Measurements from ENCODE around the gene CDHR5. TPM values are rescaled to one million over a fixed set of nuclear protein-coding genes. Genes with fewer than 3 reads are reported as not detected.

Gene CDHR5
- polyA plus RNA-seq, 1 of the 3 experiments (the other 2 are of a cell fraction): not detected

DNA sequence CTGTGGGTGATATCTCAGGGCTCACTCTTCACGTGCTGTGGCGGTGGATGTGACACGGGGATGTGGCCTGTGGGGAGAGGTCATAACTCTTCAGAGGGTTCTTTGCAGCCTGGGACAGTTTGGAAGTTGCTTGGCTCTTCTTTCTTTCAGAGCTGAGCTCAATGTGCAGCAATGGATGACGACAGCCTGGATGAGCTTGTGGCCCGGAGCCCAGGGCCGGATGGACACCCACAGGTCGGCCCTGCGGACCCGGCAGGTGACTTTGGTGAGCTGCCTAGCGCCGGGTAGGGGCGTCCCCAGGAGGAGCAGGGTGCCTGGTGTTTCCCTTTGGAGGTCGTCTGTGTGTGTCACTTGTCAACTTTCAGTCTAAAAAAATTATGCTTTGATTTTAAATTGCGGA, 43.4 kb downstream of the CDHR5 start (continued):
- TF ChIP-seq POLR2AphosphoS5 (IDR thresholded peaks at IDR 0.05; ENCODE audit: low read depth, low read length) (no peak), YY1 (IDR thresholded peaks at IDR 0.05; ENCODE audit: low read depth) (no peak)
- TF ChIP-seq, protein P1, sequence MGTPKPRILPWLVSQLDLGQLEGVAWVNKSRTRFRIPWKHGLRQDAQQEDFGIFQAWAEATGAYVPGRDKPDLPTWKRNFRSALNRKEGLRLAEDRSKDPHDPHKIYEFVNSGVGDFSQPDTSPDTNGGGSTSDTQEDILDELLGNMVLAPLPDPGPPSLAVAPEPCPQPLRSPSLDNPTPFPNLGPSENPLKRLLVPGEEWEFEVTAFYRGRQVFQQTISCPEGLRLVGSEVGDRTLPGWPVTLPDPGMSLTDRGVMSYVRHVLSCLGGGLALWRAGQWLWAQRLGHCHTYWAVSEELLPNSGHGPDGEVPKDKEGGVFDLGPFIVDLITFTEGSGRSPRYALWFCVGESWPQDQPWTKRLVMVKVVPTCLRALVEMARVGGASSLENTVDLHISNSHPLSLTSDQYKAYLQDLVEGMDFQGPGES (IDR thresholded peaks at IDR 0.05; ENCODE audit: low read depth, low read length): no peak

DNA sequence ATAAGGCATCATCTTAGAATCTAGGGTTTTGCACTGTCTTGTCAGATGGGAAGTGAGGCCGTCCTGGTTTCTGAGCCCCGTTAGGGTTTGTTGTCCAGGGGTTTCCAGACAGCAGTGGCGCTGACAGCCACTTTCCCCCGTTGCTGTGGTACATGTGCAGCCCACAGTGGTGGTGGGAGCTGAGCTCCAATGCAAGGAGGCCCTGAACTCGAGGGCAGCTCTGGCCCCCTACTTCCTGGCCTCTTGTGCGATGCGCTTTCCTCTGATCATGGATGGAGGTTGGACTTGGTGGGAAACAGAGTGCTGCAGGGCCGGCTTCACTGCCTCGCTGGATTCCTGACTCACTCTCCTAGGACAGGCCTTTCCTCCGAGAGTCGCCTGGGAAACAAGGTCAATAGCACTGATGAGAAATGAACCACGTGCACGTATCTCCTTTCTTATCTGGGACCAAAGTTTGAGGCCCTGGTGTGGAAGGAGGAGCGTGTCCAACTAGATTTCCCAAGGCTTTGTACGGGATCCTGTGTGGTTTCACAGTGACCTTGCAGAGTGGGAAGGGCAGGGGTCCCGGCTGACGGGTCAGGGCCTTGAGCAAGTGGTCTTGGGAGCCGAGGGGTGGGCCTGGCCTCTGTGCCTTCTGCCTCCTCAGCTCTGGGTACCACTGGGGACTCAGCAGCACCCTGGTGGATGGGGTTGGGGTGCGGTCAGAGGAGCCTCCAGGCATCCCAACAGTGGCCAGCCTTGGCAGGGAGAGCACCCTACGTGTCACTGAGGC, 44.7 kb downstream of the CDHR5 start:
- 92% methylated on average over 7 of the region's 20 CpGs for WGBS (ENCODE audit: low lambda C conversion rate)
- POLR2A ChIA-PET: no interaction called here
- Histone ChIP-seq H3K27ac (ENCODE audit: low read depth in 2 of 2, low read length in 1 of 2) (no peak overlapping the region), H3F3A (replicated peaks; ENCODE audit: insufficient read depth) (no peaks in the 10 kb centered on the region), H3K4me2 (peak overlapping the region; percentile 12; the same call in 1 of the 2 replicates), H2AFZ (ENCODE audit: low read depth) (no peak overlapping the region), H3K9me2 (no peaks in the 10 kb centered on the region), H3K4me3 (ENCODE audit: low read depth in 2 of 2, low read length in 1 of 2) (no peak overlapping the region), H3K36me3 (replicated peaks in 1 of 2; ENCODE audit: control insufficient read depth in 1 of 2, insufficient read depth in 2 of 2, low read length in 1 of 2) (peaks cover 5 to 12% of the 10 kb centered on the region in 2 experiments), H3K9me3 (no peaks in the 10 kb centered on the region), H3K79me2 (ENCODE audit: insufficient read depth) (peaks cover 80% of the 10 kb centered on the region), H3K4me1 (ENCODE audit: control insufficient read depth in 1 of 2, insufficient read depth in 2 of 2, low read depth in 1 of 2, low read length in 1 of 2) (peaks cover 4 to 22% of the 10 kb centered on the region in 2 experiments; a peak in 3 of 4 replicates), H4K20me1 (ENCODE audit: insufficient read depth) (peaks cover 81% of the 10 kb centered on the region), H3K27me3 (ENCODE audit: insufficient read depth) (no peaks in the 10 kb centered on the region), H3K9ac (no peak overlapping the region)
- DNase-seq: no peak
- CTCF ChIA-PET: interaction anchor here (1.5 kb wide), 1 partner anchor 25 kb away, joined by 4 read pairs; no protein-coding TSS in a partner anchor
- TF ChIP-seq, protein P2, sequence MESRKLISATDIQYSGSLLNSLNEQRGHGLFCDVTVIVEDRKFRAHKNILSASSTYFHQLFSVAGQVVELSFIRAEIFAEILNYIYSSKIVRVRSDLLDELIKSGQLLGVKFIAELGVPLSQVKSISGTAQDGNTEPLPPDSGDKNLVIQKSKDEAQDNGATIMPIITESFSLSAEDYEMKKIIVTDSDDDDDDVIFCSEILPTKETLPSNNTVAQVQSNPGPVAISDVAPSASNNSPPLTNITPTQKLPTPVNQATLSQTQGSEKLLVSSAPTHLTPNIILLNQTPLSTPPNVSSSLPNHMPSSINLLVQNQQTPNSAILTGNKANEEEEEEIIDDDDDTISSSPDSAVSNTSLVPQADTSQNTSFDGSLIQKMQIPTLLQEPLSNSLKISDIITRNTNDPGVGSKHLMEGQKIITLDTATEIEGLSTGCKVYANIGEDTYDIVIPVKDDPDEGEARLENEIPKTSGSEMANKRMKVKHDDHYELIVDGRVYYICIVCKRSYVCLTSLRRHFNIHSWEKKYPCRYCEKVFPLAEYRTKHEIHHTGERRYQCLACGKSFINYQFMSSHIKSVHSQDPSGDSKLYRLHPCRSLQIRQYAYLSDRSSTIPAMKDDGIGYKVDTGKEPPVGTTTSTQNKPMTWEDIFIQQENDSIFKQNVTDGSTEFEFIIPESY (IDR thresholded peaks at IDR 0.05; ENCODE audit: borderline replicate concordance, low read depth): no peak
- TF ChIP-seq FOSL2 (IDR thresholded peaks at IDR 0.05; ENCODE audit: borderline replicate concordance, low read depth) (no peak), GATA2 (CRISPR knock-in tag; IDR thresholded peaks at IDR 0.05) (no peak), SIN3A (IDR thresholded peaks at IDR 0.05; ENCODE audit: borderline replicate concordance, low read depth, low read length) (no peak), ELF1 (IDR thresholded peaks at IDR 0.05) (no peak), RFX5 (IDR thresholded peaks at IDR 0.05; ENCODE audit: low read length) (no peak), NFIC (IDR thresholded peaks at IDR 0.05; ENCODE audit: borderline replicate concordance) (no peak), EZH2phosphoT487 (IDR thresholded peaks at IDR 0.05; ENCODE audit: borderline replicate concordance, low read depth) (no peak), CHD2 (IDR thresholded peaks at IDR 0.05; ENCODE audit: low read length, partially characterized antibody) (no peak), RXRA (IDR thresholded peaks at IDR 0.05; ENCODE audit: borderline replicate concordance, low read depth) (no peak), RAD21 (IDR thresholded peaks at IDR 0.05; ENCODE audit: low read length) (no peak), FOXM1 (IDR thresholded peaks at IDR 0.05; ENCODE audit: low read depth) (no peak), TCF12 (IDR thresholded peaks at IDR 0.05) (no peak), YY1 (IDR thresholded peaks at IDR 0.05; ENCODE audit: low read depth) (no peak), POLR2AphosphoS5 (IDR thresholded peaks at IDR 0.05; ENCODE audit: low read depth, low read length) (no peak)
- TF ChIP-seq, protein P3, sequence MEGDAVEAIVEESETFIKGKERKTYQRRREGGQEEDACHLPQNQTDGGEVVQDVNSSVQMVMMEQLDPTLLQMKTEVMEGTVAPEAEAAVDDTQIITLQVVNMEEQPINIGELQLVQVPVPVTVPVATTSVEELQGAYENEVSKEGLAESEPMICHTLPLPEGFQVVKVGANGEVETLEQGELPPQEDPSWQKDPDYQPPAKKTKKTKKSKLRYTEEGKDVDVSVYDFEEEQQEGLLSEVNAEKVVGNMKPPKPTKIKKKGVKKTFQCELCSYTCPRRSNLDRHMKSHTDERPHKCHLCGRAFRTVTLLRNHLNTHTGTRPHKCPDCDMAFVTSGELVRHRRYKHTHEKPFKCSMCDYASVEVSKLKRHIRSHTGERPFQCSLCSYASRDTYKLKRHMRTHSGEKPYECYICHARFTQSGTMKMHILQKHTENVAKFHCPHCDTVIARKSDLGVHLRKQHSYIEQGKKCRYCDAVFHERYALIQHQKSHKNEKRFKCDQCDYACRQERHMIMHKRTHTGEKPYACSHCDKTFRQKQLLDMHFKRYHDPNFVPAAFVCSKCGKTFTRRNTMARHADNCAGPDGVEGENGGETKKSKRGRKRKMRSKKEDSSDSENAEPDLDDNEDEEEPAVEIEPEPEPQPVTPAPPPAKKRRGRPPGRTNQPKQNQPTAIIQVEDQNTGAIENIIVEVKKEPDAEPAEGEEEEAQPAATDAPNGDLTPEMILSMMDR (IDR thresholded peaks at IDR 0.05): no peak
- TF ChIP-seq, protein P1 (IDR thresholded peaks at IDR 0.05; ENCODE audit: low read depth, low read length): no peak
- TF ChIP-seq, protein P4, sequence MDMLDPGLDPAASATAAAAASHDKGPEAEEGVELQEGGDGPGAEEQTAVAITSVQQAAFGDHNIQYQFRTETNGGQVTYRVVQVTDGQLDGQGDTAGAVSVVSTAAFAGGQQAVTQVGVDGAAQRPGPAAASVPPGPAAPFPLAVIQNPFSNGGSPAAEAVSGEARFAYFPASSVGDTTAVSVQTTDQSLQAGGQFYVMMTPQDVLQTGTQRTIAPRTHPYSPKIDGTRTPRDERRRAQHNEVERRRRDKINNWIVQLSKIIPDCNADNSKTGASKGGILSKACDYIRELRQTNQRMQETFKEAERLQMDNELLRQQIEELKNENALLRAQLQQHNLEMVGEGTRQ (IDR thresholded peaks at IDR 0.05; ENCODE audit: borderline replicate concordance, low read depth, low read length): no peak
- TF ChIP-seq, protein P5, sequence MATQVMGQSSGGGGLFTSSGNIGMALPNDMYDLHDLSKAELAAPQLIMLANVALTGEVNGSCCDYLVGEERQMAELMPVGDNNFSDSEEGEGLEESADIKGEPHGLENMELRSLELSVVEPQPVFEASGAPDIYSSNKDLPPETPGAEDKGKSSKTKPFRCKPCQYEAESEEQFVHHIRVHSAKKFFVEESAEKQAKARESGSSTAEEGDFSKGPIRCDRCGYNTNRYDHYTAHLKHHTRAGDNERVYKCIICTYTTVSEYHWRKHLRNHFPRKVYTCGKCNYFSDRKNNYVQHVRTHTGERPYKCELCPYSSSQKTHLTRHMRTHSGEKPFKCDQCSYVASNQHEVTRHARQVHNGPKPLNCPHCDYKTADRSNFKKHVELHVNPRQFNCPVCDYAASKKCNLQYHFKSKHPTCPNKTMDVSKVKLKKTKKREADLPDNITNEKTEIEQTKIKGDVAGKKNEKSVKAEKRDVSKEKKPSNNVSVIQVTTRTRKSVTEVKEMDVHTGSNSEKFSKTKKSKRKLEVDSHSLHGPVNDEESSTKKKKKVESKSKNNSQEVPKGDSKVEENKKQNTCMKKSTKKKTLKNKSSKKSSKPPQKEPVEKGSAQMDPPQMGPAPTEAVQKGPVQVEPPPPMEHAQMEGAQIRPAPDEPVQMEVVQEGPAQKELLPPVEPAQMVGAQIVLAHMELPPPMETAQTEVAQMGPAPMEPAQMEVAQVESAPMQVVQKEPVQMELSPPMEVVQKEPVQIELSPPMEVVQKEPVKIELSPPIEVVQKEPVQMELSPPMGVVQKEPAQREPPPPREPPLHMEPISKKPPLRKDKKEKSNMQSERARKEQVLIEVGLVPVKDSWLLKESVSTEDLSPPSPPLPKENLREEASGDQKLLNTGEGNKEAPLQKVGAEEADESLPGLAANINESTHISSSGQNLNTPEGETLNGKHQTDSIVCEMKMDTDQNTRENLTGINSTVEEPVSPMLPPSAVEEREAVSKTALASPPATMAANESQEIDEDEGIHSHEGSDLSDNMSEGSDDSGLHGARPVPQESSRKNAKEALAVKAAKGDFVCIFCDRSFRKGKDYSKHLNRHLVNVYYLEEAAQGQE (IDR thresholded peaks at IDR 0.05; ENCODE audit: low read depth, low read length): no peak
